Esophagus muscularis mucosa (tissue), 4 donors: Measurements from ENCODE around the gene CCDC50.

Source experiments
- CTCF ChIP-seq, 3 experiments: fragments of 200-600 bp in 2 of 3; fragments of 450-650 bp in 1 of 3; sonication (generic) in 2 of 3; IDR thresholded peaks; one replicate each; pipeline ENCODE4 v1.5.1; 2017 to 2019; ENCODE audit warnings: antibody characterized with exemption in 3 of 3, mild to moderate bottlenecking in 2 of 3, moderate library complexity in 1 of 3
- EP300 ChIP-seq: sonication (generic); formaldehyde crosslinking; IDR thresholded peaks from one replicate; pipeline ENCODE4 v1.6.1; 2017; ENCODE audit warnings: antibody characterized with exemption
- POLR2A ChIP-seq: fragments of 450-650 bp; IDR thresholded peaks from one replicate; pipeline ENCODE4 v1.6.1; 2017; ENCODE audit warnings: antibody characterized with exemption, moderate library complexity, mild to moderate bottlenecking, low read depth

- TF ChIP-seq CTCF (IDR thresholded peaks at IDR 0.05) (no peak), POLR2A (no peak), EP300 (no peak)
Observed at GRCh38 chr3:191342411-191342810, 13.2 kb downstream of the CCDC50 start.
